Muscle layer of duodenum (tissue), 2 donors: ENCODE results near the gene COX11.

Source experiments
- H3K27ac ChIP-seq: one replicate; pipeline ENCODE4 v1.7.0; 2013; ENCODE audit warnings: mild to moderate bottlenecking, low read length
- H3K27me3 ChIP-seq: one replicate; pipeline ENCODE4 v1.7.0; 2013; ENCODE audit warnings: low read depth, mild to moderate bottlenecking, control low read depth, low read length
- H3K36me3 ChIP-seq, 2 donors: one replicate each; pipeline ENCODE4 v1.7.0; 2013; ENCODE audit warnings: low read length in 2 of 2, control low read depth in 1 of 2, mild to moderate bottlenecking in 1 of 2; ENCODE audit not compliant: insufficient read depth in 2 of 2, control insufficient read depth in 1 of 2
- H3K4me1 ChIP-seq, 2 donors: one replicate each; pipeline ENCODE4 v1.7.0; 2013; ENCODE audit warnings: low read length in 2 of 2, mild to moderate bottlenecking in 2 of 2, control low read depth in 1 of 2, moderate library complexity in 1 of 2; ENCODE audit not compliant: insufficient read depth in 2 of 2, control insufficient read depth in 1 of 2
- H3K4me3 ChIP-seq, 2 donors: one replicate each; pipeline ENCODE4 v1.7.0; 2013; ENCODE audit warnings: low read length in 2 of 2, low read depth in 1 of 2, mild to moderate bottlenecking in 1 of 2
- H3K9me3 ChIP-seq, 2 donors: one replicate each; pipeline ENCODE4 v1.7.0; 2013; ENCODE audit warnings: low read length in 2 of 2, control low read depth in 1 of 2, mild to moderate bottlenecking in 1 of 2; ENCODE audit not compliant: control insufficient read depth in 1 of 2
- donor health status: healthy.

COX11 gene, protein sequence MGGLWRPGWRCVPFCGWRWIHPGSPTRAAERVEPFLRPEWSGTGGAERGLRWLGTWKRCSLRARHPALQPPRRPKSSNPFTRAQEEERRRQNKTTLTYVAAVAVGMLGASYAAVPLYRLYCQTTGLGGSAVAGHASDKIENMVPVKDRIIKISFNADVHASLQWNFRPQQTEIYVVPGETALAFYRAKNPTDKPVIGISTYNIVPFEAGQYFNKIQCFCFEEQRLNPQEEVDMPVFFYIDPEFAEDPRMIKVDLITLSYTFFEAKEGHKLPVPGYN

DNA sequence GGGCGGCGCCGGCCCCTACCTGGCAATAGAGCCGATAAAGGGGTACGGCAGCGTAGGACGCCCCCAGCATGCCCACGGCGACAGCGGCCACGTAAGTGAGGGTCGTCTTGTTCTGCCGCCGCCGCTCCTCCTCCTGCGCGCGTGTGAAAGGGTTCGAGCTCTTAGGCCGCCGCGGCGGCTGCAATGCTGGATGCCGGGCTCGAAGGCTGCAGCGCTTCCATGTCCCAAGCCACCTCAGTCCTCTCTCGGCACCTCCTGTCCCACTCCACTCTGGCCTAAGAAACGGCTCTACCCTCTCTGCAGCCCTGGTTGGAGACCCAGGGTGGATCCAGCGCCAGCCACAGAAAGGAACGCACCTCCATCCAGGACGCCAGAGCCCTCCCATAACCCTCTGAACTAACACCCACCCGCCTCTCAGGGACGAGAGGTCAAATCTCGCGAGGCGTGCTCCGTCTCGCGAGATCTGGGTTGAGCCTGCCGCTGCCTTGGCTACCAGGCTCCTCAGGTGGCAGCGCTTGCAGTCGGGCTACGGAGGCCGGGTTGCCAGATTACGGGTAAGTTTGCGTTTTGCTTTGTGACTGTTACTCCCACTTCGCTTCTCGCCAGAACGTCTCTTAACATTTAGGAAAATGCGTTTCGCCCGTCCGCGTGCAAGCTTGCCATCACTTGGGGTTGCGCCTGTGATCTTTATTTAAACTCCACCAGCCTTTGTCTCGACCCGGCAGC, at the start of gene COX11, which contains the start of gene STXBP4:
COX11 (minus strand) TSS at position 393 of the 726 bp plus-strand sequence; CDS start at position 385, 8 bp downstream.
STXBP4 (plus strand) TSS at position 504 of the 726 bp plus-strand sequence. CDS start 17,455 bp downstream, outside the sequence.
- peaks cover 12 to 24% of the 10 kb centered on the region in 2 donors for H3K4me1 ChIP-seq
- peak within 1 kb of the TSS; percentile 87 for H3K27ac ChIP-seq
- H3K36me3 ChIP-seq = peaks cover 9 to 10% of the 10 kb centered on the region in 2 donors
- H3K4me3 ChIP-seq = peak within 1 kb of the TSS; percentile 92 to 99
- H3K27me3 ChIP-seq = no peaks in the 10 kb centered on the region
- peaks cover 0 to 3% of the 10 kb centered on the region in 2 donors for H3K9me3 ChIP-seq

DNA sequence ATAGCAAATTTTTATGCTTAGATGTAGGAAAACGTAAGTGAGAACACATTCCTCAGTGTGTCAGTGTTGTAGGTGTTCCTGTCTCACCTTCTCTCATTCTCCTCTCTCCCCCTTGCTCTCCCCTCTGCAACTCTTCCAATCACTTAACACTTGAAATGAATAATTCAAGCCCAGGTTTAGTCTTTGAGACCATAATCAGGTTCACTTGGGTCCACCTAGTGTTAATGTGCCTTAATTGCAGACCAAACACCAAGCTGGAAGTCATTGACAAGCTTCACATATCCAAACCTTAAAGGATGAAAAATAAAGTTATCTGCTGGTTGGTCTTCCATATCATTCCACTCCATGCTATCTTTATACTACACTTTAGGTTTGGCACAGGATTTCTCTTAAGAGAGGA, 37.1 kb upstream of the COX11 start:
- H3K36me3 ChIP-seq = peaks cover 6 to 12% of the 10 kb centered on the region in 2 donors
- no peaks in the 10 kb centered on the region for H3K4me1 ChIP-seq
- no peak overlapping the region for H3K4me3 ChIP-seq
- no peaks in the 10 kb centered on the region for H3K9me3 ChIP-seq
- H3K27ac ChIP-seq = no peak overlapping the region
- no peaks in the 10 kb centered on the region for H3K27me3 ChIP-seq

DNA sequence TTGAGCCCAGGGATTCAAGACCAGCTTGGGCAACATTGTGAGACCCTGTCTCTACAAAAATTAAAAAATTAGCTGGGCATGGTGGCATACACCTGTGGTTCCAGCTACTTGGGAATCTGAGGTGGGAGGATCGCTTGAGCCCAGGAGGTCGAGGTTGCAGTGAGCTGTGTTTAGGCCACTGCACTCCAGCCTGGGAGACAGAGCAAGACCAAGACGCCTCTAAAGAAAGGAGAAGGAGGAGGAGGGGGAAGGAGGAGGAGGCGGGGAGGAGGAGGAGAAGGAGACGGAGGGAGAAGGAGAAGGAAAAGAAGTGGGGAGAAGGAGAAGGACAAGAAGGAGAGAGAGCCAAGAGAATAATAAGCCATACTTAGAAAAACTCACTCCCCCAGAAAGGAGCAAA, 36.0 kb upstream of the COX11 start:
- no peaks in the 10 kb centered on the region for H3K4me1 ChIP-seq
- no peaks in the 10 kb centered on the region for H3K27me3 ChIP-seq
- no peak overlapping the region for H3K4me3 ChIP-seq
- H3K27ac ChIP-seq = no peak overlapping the region
- H3K9me3 ChIP-seq = no peaks in the 10 kb centered on the region
- peaks cover 6 to 18% of the 10 kb centered on the region in 2 donors for H3K36me3 ChIP-seq

DNA sequence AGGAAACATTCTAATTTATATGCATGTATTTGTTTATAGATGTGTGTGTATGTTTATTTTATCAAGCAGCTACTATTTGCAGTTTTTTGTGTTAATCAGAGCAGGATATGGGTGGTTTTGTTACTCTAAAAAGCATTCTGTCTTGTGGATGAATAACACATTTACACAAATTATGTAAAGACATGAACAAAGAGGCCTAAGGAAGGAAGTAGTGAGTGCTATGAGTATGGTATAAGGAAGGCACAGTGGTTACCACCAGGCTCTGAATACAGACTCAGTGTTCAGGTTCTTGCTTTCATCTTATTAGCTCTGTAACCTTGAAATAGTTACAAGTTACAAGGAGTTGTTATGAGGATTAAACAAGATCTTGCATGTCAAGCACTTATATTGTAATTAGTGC, 34.0 kb upstream of the COX11 start:
- Histone ChIP-seq H3K9me3 (no peaks in the 10 kb centered on the region), H3K27ac (no peak overlapping the region), H3K36me3 (peaks cover 0 to 8% of the 10 kb centered on the region in 2 donors), H3K4me1 (no peaks in the 10 kb centered on the region), H3K27me3 (no peaks in the 10 kb centered on the region), H3K4me3 (no peak overlapping the region)

DNA sequence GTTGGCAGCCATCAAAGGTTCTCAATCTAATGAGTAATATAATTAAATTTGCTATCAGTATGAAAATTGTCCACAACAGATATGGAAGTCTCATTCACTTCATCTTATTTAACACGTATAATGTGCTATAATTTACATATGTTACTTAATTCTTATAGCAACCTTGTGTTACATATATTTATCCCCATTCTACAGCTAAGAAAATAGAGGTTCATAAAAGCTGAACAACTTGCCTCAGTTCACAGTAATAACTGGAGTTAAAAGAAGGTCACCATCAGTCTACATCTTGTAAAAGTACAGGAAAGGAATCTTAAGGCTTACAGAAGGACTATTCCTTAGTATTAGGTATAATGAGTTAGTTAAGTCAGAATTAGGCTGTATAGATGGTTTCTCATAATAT, 28.0 kb upstream of the COX11 start:
- Histone ChIP-seq H3K27me3 (no peaks in the 10 kb centered on the region), H3K36me3 (peaks cover 0 to 18% of the 10 kb centered on the region in 2 donors), H3K27ac (no peak overlapping the region), H3K9me3 (no peaks in the 10 kb centered on the region), H3K4me3 (no peak overlapping the region), H3K4me1 (no peaks in the 10 kb centered on the region)

DNA sequence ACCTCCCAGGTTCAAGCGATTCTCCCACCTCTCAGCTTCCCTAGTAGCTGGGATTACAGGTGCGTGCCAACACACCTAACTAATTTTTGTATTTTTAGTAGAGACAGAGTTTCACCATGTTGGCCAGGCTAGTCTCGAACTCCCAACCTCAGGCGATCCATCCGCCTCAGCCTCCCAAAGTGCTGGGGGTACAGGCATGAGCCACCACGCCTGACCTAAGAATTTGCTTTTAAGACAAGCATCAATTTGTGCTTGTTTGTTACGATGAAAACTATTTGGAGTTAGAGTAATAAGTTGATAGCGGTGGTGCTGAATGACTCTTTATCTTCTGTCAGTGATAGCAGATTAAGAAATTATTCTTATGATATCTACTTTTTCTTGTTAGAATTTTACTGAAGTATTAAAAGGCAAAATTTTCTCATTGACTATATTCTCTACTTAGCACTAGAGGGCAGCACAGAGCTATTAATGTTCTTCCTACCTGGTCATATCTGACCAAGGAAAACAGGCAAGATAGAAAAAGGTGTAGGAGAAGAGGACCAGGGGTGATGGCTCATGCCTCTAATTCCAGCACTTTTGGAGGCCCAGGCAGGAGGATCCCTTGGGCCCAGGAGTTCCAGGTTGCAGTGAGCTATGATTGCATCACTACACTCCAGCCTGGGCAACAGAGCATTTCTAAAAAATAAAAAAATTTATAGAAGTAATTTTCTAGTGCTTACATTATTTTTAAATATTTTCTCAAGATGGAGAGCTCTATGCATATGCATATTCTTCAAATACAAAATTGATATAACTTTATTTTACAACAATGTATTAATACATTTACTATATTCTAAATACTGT, 24.6 kb upstream of the COX11 start:
- Histone ChIP-seq H3K4me1 (no peaks in the 10 kb centered on the region), H3K27ac (no peak overlapping the region), H3K9me3 (no peaks in the 10 kb centered on the region), H3K4me3 (no peak overlapping the region), H3K27me3 (no peaks in the 10 kb centered on the region), H3K36me3 (peaks cover 0 to 9% of the 10 kb centered on the region in 2 donors)

DNA sequence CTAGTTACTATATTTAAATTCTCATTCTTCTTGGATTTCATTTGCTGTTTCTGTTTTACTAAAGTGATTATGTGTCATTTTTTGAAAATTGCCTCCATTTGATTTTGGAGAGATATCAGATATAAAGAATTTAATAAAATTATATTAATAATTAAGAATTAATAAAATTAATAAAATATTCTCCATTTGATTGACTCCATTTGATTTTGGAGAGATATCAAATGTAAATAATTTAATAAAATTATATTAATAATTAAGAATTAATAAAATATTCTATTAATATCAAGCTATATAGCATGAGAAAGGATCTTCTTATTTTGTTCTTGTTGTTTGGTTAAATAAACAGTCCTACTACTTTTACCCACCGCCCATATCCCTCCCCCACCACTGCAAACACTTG, 23.1 kb upstream of the COX11 start:
- Histone ChIP-seq H3K4me1 (no peaks in the 10 kb centered on the region), H3K4me3 (no peak overlapping the region), H3K9me3 (no peaks in the 10 kb centered on the region), H3K36me3 (peaks cover 3 to 9% of the 10 kb centered on the region in 2 donors), H3K27ac (no peak overlapping the region), H3K27me3 (no peaks in the 10 kb centered on the region)

DNA sequence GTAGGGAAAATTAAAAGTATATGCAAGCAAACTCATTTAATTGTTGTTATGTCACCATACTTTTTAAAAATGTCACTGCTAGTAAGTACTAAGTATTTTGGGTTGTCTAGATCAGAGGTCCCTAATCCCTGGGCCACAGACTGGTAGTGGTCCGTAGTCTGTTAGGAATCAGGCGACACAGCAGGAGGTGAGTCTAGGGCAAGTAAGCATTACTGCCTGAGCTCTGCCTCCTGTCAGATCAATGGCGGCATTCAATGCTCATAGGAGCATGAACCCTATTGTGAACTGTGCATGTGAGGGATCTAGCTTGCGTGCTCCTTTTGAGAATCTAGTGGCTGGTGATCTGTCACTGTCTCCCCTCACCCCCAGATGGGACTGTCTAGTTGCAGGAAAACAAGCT, 21.7 kb upstream of the COX11 start:
- no peaks in the 10 kb centered on the region for H3K4me1 ChIP-seq
- H3K9me3 ChIP-seq = no peaks in the 10 kb centered on the region
- no peak overlapping the region for H3K27ac ChIP-seq
- no peaks in the 10 kb centered on the region for H3K27me3 ChIP-seq
- H3K4me3 ChIP-seq = no peak overlapping the region
- H3K36me3 ChIP-seq = peaks cover 3 to 5% of the 10 kb centered on the region in 2 donors

DNA sequence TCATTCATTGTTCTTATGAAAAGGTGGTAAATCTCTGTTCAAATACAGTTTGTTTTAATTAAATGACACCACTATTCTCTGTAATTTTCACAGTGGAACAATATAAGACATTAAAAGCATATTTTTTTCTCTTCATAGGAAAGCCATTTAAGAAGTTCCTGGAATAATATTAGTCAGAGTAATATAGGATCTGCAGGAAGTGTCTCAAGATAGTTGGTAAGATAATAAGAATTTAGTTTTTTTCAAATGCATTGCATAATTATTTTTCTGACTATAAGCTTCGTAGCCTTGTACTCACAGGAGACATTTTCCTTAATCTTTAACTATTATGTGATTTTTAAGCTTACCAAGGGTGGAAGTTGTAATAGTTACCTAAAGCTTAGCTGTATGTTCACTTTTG, 17.0 kb upstream of the COX11 start:
- no peaks in the 10 kb centered on the region for H3K27me3 ChIP-seq
- no peaks in the 10 kb centered on the region for H3K9me3 ChIP-seq
- H3K27ac ChIP-seq = no peak overlapping the region
- no peak overlapping the region for H3K4me3 ChIP-seq
- H3K4me1 ChIP-seq = no peaks in the 10 kb centered on the region
- H3K36me3 ChIP-seq = peaks cover 0 to 3% of the 10 kb centered on the region in 2 donors

DNA sequence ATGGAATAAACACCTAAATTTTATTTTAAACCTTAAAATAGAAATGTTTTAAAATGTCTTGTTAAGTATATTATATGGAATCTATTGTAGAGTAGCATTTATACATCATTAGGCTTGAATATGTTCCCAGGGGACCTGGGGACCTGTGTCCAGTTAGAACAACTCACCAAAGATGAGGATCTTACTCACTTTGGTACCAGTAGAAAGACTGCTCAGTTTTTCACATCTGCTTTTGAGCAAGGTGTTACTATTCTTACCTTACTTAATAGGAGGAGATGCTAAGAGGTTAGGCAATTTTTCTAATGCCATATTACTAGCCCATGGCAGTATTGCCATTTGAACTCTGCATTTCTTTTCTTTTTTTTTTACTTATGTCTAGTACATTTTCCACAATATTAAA, 14.8 kb upstream of the COX11 start:
- Histone ChIP-seq H3K27me3 (no peaks in the 10 kb centered on the region), H3K4me1 (no peaks in the 10 kb centered on the region), H3K9me3 (no peaks in the 10 kb centered on the region), H3K4me3 (no peak overlapping the region), H3K36me3 (peaks cover 0 to 3% of the 10 kb centered on the region in 2 donors), H3K27ac (no peak overlapping the region)

DNA sequence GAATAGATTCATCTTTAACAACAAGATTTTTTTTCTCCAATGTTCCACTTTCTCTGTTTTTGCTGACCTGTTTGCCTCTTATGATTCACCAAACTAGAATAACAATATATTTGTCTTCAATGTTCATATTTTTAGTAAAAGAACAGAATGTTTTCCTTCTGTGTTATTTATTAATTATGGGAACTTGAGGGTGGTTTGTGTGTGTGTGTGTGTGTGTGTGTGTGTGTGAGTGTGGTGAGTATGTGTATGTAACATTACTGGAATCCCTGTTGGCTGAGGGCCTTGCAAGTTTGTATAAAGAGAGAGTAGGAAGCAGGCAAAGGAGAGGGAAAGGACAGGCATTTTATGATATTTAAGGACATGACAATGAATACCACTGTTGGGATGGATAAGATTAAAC, 13.9 kb upstream of the COX11 start:
- H3K27ac ChIP-seq = no peak overlapping the region
- H3K9me3 ChIP-seq = no peaks in the 10 kb centered on the region
- no peaks in the 10 kb centered on the region for H3K27me3 ChIP-seq
- H3K4me3 ChIP-seq = no peak overlapping the region
- H3K4me1 ChIP-seq = no peaks in the 10 kb centered on the region
- peaks cover 0 to 3% of the 10 kb centered on the region in 2 donors for H3K36me3 ChIP-seq
